PC-3 (cell line): ENCODE data around the gene IPO9. TPM values are rescaled to one million over a fixed set of nuclear protein-coding genes. Genes with fewer than 3 reads are reported as not detected.

Source experiments
- ATAC-seq: fragments of 200-7000 bp; cut with Tn5 transposase; 2 replicates; pipeline ENCODE4 v1.9.1; 2020; ENCODE audit warnings: mild to moderate bottlenecking, moderate library complexity
- BruUV-seq: library from RNA; stranded (reverse); fragments of 400-500 nt; replicated peaks from 2 replicates; lab custom pipeline; 2021; lab: Mats Ljungman, UMichigan
- CTCF ChIA-PET: fragments of 300-600 bp; sonication (Branson Sonifier 250); formaldehyde crosslinking; loops from one replicate; lab custom pipeline; 2022; ENCODE audit warnings: antibody characterized with exemption; lab: Charles Lee
- POLR2A ChIA-PET: fragments of 300-600 bp; sonication (Branson Sonifier 250); formaldehyde crosslinking; loops from one replicate; lab custom pipeline; 2022; ENCODE audit warnings: antibody characterized with exemption; ENCODE audit not compliant: unreplicated experiment; lab: Charles Lee
- DNase-seq: peaks from one replicate; pipeline ENCODE4 v3.0.0-alpha.2; 2015
- H2AFZ ChIP-seq: fragments of 300-600 bp; sonication (generic); 2 replicates; pipeline ENCODE4 v1.6.0; 2016; ENCODE audit warnings: antibody characterized with exemption, low read length
- H3F3A ChIP-seq: fragments of 300-600 bp; sonication (generic); one replicate; pipeline ENCODE4 v1.6.0; 2017; ENCODE audit warnings: antibody characterized with exemption, low read length, control low read depth, mild to moderate bottlenecking; ENCODE audit not compliant: unreplicated experiment
- H3K27ac ChIP-seq: fragments of 300-600 bp; sonication (generic); 2 replicates; pipeline ENCODE4 v1.5.1; 2016; ENCODE audit warnings: mild to moderate bottlenecking, low read length
- H3K27me3 ChIP-seq: fragments of 300-600 bp; sonication (generic); 2 replicates; pipeline ENCODE4 v1.6.1; 2016; ENCODE audit warnings: low read length, mixed read lengths
- H3K36me3 ChIP-seq: fragments of 300-600 bp; sonication (generic); 2 replicates; pipeline ENCODE4 v1.6.1; 2016; ENCODE audit warnings: low read depth, mixed run types, low read length, mixed read lengths
- H3K4me1 ChIP-seq: fragments of 300-600 bp; sonication (generic); 2 replicates; pipeline ENCODE4 v1.5.1; 2016; ENCODE audit warnings: low read length; ENCODE audit not compliant: insufficient read depth
- H3K4me2 ChIP-seq: fragments of 300-600 bp; sonication (generic); 2 replicates; pipeline ENCODE4 v1.6.0; 2016; ENCODE audit warnings: low read length
- H3K4me3 ChIP-seq: fragments of 300-600 bp; sonication (generic); 2 replicates; pipeline ENCODE4 v1.5.1; 2016; ENCODE audit warnings: mild to moderate bottlenecking, low read length, mixed read lengths
- H3K79me2 ChIP-seq: fragments of 300-600 bp; sonication (generic); 2 replicates; pipeline ENCODE4 v1.6.1; 2017; ENCODE audit warnings: low read length, mixed read lengths
- H3K9ac ChIP-seq: fragments of 300-600 bp; sonication (generic); 2 replicates; pipeline ENCODE4 v1.6.0; 2016; ENCODE audit warnings: mild to moderate bottlenecking, low read length
- H3K9me2 ChIP-seq: fragments of 300-600 bp; sonication (generic); replicated peaks from 2 replicates; pipeline ENCODE4 v1.6.1; 2016; ENCODE audit warnings: mixed run types, low read length, mixed read lengths
- H3K9me3 ChIP-seq: fragments of 300-600 bp; sonication (generic); 2 replicates; pipeline ENCODE4 v1.6.1; 2016; ENCODE audit warnings: low read length, mixed read lengths
- H4K20me1 ChIP-seq: fragments of 300-600 bp; sonication (generic); 2 replicates; pipeline ENCODE4 v1.6.1; 2016; ENCODE audit warnings: low read length, mixed read lengths
- EZH2 ChIP-seq: fragments of 300-600 bp; sonication (generic); IDR thresholded peaks from one replicate; pipeline ENCODE4 v1.6.1; 2017; ENCODE audit warnings: antibody characterized with exemption, mild to moderate bottlenecking, low read length; ENCODE audit not compliant: unreplicated experiment
- EZH2phosphoT487 ChIP-seq: fragments of 300-600 bp; sonication (generic); IDR thresholded peaks from 2 replicates; pipeline ENCODE4 v1.6.1; 2018; ENCODE audit warnings: mild to moderate bottlenecking, antibody characterized with exemption, low read length, borderline replicate concordance
- intact Hi-C: fragments of 100-400 bp; cut with micrococcal nuclease; formaldehyde crosslinking; loops from 2 replicates; pipeline ENCODE4 v1.9.0; 2023
- total RNA-seq: library from RNA; depleted of rRNA; stranded (reverse); fragments of >200 nt; gene quantifications from 2 replicates; pipeline ENCODE4 v1.2.3, GENCODE V29; 2014
- TF ChIP-seq, protein P1 (sequence below): fragments of 300-600 bp; sonication (generic); conservative IDR thresholded peaks from 2 replicates; pipeline ENCODE4 v1.5.1; 2017; ENCODE audit warnings: antibody characterized with exemption, low read depth, mild to moderate bottlenecking, low read length

The IPO9 gene
- total RNA-seq, 1 experiment from 2014 or later = 21.6 TPM

- POLR2A ChIA-PET = interaction anchor here (0.5 kb wide), 1 partner anchor 23 kb away, joined by 4 read pairs; no protein-coding TSS in a partner anchor
- BruUV-seq = no TSS peak
- ATAC-seq (peak; percentile 52; the same call in 1 of the 2 replicates), DNase-seq (peak; percentile 18)
- Histone ChIP-seq H3K9me3 (no peaks in the 10 kb centered on the region), H4K20me1 (0 out of 2 replicates have a peak, but pooled peaks cover 6% of the 10 kb centered on the region), H3K79me2 (peaks cover 71% of the 10 kb centered on the region), H3K27ac (no peak overlapping the region), H3K4me2 (no peak overlapping the region), H3K9ac (no peak overlapping the region), H3K27me3 (no peaks in the 10 kb centered on the region), H3K9me2 (no peaks in the 10 kb centered on the region), H3K4me1 (peaks cover 23% of the 10 kb centered on the region), H3K36me3 (peaks cover 19% of the 10 kb centered on the region; the same call in 1 of the 2 replicates), H3K4me3 (no peak overlapping the region), H3F3A (no peaks in the 10 kb centered on the region), H2AFZ (no peak overlapping the region)
- CTCF ChIA-PET = interaction anchor here (0.6 kb wide), 1 partner anchor 53 kb away, joined by 5 read pairs; no protein-coding TSS in a partner anchor
- intact Hi-C loops = no loop called here
- TF ChIP-seq, protein P1, sequence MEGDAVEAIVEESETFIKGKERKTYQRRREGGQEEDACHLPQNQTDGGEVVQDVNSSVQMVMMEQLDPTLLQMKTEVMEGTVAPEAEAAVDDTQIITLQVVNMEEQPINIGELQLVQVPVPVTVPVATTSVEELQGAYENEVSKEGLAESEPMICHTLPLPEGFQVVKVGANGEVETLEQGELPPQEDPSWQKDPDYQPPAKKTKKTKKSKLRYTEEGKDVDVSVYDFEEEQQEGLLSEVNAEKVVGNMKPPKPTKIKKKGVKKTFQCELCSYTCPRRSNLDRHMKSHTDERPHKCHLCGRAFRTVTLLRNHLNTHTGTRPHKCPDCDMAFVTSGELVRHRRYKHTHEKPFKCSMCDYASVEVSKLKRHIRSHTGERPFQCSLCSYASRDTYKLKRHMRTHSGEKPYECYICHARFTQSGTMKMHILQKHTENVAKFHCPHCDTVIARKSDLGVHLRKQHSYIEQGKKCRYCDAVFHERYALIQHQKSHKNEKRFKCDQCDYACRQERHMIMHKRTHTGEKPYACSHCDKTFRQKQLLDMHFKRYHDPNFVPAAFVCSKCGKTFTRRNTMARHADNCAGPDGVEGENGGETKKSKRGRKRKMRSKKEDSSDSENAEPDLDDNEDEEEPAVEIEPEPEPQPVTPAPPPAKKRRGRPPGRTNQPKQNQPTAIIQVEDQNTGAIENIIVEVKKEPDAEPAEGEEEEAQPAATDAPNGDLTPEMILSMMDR = no peak
- TF ChIP-seq EZH2 (no peak), EZH2phosphoT487 (no peak)
These were observed 16.6 kb downstream of the IPO9 start for GRCh38 chr1:201845331-201846083.

GRCh38 chr1:201847150-201847549, 18.2 kb downstream of the IPO9 start:
- no TSS peak for BruUV-seq
- Histone ChIP-seq H3K27me3 (no peaks in the 10 kb centered on the region), H4K20me1 (0 out of 2 replicates have a peak, but pooled peaks cover 4% of the 10 kb centered on the region), H2AFZ (no peak overlapping the region), H3K4me1 (peaks cover 25% of the 10 kb centered on the region), H3K9me2 (no peaks in the 10 kb centered on the region), H3F3A (no peaks in the 10 kb centered on the region), H3K4me2 (no peak overlapping the region), H3K4me3 (no peak overlapping the region), H3K9ac (no peak overlapping the region), H3K27ac (no peak overlapping the region), H3K36me3 (peaks cover 28% of the 10 kb centered on the region), H3K79me2 (peaks cover 55% of the 10 kb centered on the region), H3K9me3 (no peaks in the 10 kb centered on the region)
- ChIA-PET POLR2A (no interaction called here), CTCF (no interaction called here)
- TF ChIP-seq EZH2 (no peak), EZH2phosphoT487 (no peak)
- TF ChIP-seq, protein P1 = no peak
- ATAC-seq (no peak), DNase-seq (no peak)
- intact Hi-C loops = no loop called here

GRCh38 chr1:201848230-201848629, 19.3 kb downstream of the IPO9 start:
- TF ChIP-seq EZH2 (no peak), EZH2phosphoT487 (no peak)
- TF ChIP-seq, protein P1 = no peak
- H2AFZ ChIP-seq = no peak overlapping the region
- intact Hi-C loops = no loop called here

More at GRCh38 chr1:201848230-201848629, 19.3 kb downstream of the IPO9 start:
- DNase-seq = no peak
- Histone ChIP-seq H3K4me3 (no peak overlapping the region), H3K4me2 (no peak overlapping the region), H3K9me2 (no peaks in the 10 kb centered on the region), H3K27me3 (no peaks in the 10 kb centered on the region), H3F3A (no peaks in the 10 kb centered on the region), H3K9ac (no peak overlapping the region), H3K79me2 (peaks cover 44% of the 10 kb centered on the region), H3K9me3 (no peaks in the 10 kb centered on the region), H4K20me1 (0 out of 2 replicates have a peak, but pooled peaks cover under 1% of the 10 kb centered on the region), H3K36me3 (peaks cover 37% of the 10 kb centered on the region), H3K4me1 (peaks cover 25% of the 10 kb centered on the region), H3K27ac (no peak overlapping the region)
- no peak for ATAC-seq
- ChIA-PET POLR2A (no interaction called here), CTCF (no interaction called here)
- no TSS peak for BruUV-seq
